ENCODE data around the gene UNC79.

The UNC79 gene

GRCh38 chr14:93731753-93732152 lies 301.0 kb downstream of the UNC79 start:
- DNase-seq = no peak

GRCh38 chr14:93732524-93732923 lies 301.8 kb downstream of the UNC79 start:
- DNase-seq = no peak

DNA sequence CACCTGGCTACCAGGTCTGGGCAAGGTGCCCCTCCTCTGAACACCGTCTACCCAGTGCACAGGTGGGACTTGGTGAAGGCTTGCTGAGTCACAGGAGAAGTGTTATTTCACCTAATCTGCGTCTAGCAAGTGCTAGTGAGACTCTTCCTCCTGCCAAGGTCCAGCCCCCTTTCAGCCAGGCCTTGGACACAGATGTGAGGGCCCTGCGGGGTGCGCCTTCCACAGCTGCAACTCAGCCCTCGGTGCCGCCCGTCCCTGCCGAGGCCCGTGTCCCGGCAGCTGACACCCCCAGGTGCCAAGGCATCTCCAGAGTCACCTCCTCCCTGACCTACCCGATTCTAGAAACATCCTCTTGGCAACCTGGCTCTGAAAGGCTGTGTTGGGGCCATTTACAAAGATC lies 302.5 kb downstream of the UNC79 start:
- no peak for DNase-seq

DNA sequence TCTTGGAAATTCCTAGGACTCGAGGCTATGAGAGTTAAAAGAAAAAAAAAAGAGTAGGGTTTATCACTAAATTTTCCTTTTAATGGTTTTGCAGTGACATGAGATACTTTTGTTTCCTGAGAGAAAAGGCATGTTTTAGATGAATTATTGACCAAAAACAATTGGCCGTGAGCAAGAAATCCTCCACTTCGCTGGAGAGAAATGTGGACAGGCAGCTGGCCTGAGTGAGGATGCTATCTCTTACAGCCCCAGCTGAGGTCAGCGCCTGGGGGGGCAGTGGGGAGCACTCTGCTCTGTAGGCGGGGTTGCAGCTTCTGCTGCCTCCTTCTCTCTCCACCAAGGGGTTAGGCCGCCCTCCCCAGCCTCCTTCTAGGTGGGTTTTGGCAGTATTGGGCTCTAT lies 302.9 kb downstream of the UNC79 start:
- DNase-seq = no peak

GRCh38 chr14:93734086-93734822 lies 303.5 kb downstream of the UNC79 start:
- no peak for DNase-seq

GRCh38 chr14:93735206-93735605 lies 304.5 kb downstream of the UNC79 start:
- DNase-seq = no peak

- DNase-seq = no peak
Measured at GRCh38 chr14:93736378-93737014, 305.8 kb downstream of the UNC79 start.

DNA sequence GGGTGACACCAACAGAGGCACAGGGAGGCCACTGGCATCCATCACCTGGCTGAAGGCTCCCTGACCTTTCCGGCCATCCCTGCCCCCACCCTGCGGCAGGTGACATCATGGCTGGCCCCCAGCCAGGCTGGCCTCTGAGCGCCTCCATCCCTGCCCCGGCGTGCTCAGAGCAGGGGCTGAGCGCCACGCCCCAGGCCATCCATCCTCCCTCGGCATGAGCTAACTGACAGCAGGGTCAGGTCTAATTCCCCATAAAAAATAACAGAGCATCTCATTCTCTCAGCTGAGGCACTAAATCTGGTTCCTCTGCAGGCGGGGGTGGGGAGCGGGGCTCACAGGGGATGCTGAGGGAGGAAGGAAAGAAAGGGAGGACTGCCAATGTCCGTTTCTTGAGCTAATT lies 306.9 kb downstream of the UNC79 start:
- no peak for DNase-seq

- no peak for DNase-seq
Measured at GRCh38 chr14:93741556-93742230, 311.0 kb downstream of the UNC79 start.

- no peak for DNase-seq
Measured at GRCh38 chr14:93742761-93743160, 312.0 kb downstream of the UNC79 start.

DNA sequence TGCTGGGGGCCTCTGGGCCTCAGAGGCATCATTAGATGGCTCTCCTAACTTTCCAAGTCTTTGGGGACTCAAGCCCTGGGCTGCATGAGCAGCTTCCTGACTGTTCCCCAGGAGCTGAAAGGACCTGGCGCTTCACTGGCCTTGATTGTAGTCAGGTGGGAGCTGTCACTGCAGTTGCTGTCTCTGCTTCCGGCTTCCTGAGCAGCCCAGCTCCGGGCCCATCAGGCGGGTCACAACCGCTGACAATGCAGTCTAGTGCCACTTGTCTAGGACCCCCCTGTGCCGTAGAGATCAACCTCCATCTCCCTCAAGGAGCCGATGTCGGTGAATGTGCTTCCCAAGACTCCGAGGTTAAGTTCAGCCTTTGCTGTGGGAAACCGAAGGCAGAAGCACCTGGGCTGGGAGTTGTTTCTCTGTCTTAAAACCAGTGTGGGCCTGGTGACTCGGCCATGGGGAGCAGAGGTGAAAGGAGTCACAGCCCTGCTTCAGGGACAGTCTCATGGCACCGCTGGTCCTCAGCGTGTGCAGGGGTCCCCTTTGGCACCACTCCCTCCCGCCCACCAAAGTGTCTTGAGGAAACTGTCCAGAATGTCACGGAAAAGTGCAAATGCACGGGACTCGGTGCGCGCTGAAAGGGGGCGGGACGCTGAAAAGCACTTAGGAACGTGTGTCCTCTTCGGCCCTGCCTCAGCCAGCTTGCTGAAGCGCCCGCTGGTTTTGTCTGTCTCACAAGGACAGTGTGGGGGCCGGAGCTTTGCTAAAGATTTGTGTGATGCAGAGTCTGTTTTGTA lies 312.7 kb downstream of the UNC79 start:
- no peak for DNase-seq

GRCh38 chr14:93744176-93744575 lies 313.4 kb downstream of the UNC79 start:
- DNase-seq = no peak

GRCh38 chr14:93744876-93745275 lies 314.1 kb downstream of the UNC79 start:
- DNase-seq = no peak

DNA sequence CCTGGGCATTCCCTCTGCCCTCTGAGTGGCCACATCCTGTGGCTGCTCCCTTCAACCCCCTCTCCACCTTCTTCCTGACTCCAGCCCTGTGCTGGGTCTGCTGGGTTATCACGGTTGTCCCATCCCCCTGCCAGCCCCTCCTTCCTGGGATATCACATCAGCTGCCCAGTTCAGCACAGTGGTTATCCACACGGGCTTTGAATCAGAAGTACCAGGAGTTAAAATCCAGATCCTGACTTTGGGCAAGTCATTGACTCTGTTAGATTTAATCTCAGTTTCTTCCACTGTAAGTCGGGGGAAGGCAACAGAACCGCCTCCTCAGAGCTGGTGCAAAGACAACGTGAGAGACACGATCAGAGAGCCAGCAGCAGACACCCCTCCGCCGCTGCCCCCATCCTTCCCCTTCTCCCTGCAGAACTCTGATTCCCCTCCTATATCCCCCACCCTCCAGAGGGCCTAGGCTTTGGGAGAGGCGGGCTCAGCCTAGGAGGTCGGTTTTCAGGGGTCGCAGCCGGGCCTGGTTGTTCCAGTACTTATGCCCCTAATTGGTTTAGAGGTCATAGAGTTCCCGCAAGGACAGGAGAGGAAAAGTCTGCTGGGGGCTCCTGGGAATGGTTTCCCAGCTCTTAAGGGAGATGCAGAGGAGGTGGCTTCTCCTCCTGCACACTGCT lies 315.0 kb downstream of the UNC79 start:
- DNase-seq = no peak

DNA sequence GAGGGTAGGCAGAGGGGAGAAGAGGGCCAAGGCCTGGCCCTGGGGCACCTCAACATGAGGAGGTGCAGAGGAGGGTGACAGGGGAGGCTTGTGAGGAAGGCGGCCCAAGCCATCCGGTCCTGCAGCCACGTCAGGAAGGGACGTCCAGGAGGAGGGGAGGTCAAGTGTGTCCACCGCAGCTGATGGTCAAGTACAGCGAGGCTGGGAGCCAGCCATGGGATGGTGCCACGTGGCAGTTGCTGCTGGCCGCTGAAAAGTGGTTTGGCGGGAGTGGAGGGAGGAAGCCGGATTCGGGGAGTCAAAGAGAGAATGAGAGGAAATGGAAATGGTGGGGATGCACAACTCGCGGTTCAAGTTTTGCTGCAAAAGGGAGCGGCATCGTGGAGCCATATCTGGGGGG lies 316.4 kb downstream of the UNC79 start:
- no peak for DNase-seq

- no peak for DNase-seq
Measured at GRCh38 chr14:93747560-93747959, 316.8 kb downstream of the UNC79 start.

GRCh38 chr14:93748208-93749075 lies 317.7 kb downstream of the UNC79 start:
- DNase-seq = no peak

DNA sequence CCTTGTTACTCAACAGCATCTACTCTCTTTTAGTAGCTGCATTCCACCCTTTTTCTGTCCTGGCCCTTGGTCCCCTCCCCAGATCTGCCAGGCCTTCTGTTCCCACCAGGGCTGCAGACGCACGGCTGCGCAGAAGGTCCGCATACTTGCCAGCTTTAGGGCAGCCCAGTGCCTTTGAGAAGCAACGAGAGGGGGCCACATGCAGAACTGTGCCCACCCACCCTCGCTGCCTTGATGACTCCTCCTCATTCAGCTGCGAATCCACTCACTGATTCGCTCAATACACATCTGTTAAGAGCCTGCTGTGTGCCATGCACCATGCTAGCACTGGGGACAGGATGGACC lies 318.3 kb downstream of the UNC79 start:
- no peak for DNase-seq

GRCh38 chr14:93751946-93752655 lies 321.4 kb downstream of the UNC79 start:
- DNase-seq = no peak

GRCh38 chr14:93752980-93753561 lies 322.3 kb downstream of the UNC79 start:
- DNase-seq = no peak

GRCh38 chr14:93753647-93754046 lies 322.9 kb downstream of the UNC79 start:
- no peak for DNase-seq
